GM18907 (cell line): Measurements from ENCODE around the gene ZNF644.
"Not testable (repeated sequence)": the region's sequence is repeated elsewhere in the genome, so short reads cannot be mapped to it uniquely, and the experiment has no call there.

Experiments used
- ATAC-seq: cut with Tn5 transposase; IDR thresholded peaks from one replicate; pipeline ENCODE4 v1.9.1; 2021; ENCODE audit warnings: mild to moderate bottlenecking, moderate library complexity; ENCODE audit not compliant: unreplicated experiment

ZNF644 gene

GRCh38 chr1:91021686-91022517, at the start of gene ZNF644:
TSS of gene ZNF644 (minus strand) at chr1:91022035. CDS start at chr1:90982353, 39,682 bp downstream.
- ATAC-seq, result peak; percentile 89

- ATAC-seq, result no peak
Observed at GRCh38 chr1:91070298-91070697, 48.5 kb upstream of the ZNF644 start.

DNA sequence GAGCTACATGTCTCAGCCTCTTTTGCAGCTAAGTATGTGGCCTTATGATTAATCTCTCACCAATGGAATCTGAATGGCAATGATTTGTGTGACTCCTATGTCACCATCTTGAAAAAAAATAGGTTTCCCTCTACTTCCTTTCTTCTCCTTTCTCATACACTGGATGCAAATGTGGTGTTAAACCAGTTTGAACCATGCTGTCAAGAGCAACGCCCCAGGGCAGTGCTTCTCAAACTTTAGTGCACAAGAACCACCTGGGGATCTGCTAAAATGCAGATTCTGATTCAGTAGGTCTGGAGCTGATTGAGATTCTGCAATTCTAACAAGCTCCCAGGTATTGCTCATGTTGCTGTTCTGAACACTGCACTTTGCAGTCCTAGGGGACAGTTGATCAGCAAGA, 44.7 kb upstream of the ZNF644 start:
- no peak for ATAC-seq

DNA sequence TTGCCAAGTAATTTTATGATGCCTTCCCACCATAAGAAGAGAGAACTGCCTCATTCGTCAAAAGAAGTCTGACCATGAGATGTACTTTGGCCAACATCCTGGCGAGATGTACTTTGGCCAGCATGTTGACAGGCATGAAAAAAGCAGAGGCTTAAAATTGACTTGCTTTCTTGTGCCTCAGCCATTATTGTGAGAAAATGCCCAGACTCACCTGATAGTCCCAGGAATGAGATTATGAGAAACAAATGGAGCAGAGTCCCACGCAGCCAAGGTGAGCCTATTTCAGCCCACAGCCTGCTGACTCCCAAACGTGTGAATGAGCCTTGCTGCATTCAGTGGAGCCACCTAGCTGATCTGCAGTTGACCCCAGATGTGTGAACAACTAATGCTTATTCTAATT, 43.5 kb upstream of the ZNF644 start:
- no peak for ATAC-seq

- ATAC-seq, result not testable (repeated sequence)
Observed at GRCh38 chr1:91063403-91063802, 41.6 kb upstream of the ZNF644 start.

DNA sequence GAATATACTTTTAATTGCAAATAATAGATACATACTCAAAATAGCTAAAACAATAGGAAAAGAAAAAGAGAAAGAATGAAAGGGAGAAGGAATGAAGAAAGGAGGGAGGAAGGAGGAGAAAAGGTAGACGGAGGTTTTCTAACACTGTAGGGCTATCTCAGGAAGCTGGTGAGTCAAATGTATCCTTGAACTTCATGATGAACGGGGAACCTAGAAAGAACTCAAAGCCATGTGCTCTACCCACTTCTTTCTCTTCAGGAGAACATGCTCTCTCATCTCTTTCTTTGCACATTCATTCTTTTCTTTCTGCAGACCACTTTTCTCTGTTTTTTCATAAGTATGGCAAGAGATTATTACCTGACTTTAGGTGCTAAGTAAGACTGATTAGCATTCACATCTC, 37.3 kb upstream of the ZNF644 start:
- ATAC-seq, result no peak

DNA sequence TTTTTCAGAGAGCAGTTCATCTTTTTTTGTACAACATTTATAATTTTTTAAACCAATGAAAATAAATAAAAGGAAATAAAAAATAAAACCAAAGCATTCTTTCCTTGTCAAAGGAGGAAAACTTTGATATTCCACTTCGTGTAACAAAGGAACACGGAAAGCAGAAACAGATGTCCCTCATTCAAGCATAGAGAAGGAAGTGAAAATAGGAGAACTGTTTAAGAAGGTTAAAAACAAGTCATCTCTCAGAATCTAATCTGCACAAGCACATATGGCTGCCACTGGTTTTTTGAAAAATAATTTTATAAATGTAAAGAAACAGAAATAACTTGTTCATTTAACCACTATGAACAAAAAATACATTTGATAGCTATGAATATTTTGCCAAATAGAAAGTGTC, 35.9 kb upstream of the ZNF644 start:
- peak; percentile 41 for ATAC-seq

- peak; percentile 93 for ATAC-seq
Observed at GRCh38 chr1:91054780-91055481, 33.1 kb upstream of the ZNF644 start.

DNA sequence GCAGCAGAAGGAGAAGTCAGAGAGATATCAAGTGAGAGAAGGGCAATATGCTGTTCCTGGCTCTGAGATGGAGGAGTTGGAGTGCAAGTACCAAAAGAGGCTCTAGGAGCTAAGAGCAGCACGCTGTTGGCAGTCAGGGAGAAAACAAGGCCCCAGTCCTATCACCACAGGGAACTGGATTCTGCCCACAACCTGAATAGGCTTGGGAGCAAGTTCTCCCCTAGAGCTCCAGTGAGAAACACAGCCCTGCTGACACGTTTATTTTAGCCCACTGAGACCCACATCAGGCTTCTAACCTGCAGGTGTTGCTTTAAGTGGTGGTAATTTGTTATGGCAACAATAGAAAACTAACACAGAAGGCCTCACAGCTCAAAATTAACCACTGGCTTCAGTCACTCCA, 31.8 kb upstream of the ZNF644 start:
- ATAC-seq, result no peak

DNA sequence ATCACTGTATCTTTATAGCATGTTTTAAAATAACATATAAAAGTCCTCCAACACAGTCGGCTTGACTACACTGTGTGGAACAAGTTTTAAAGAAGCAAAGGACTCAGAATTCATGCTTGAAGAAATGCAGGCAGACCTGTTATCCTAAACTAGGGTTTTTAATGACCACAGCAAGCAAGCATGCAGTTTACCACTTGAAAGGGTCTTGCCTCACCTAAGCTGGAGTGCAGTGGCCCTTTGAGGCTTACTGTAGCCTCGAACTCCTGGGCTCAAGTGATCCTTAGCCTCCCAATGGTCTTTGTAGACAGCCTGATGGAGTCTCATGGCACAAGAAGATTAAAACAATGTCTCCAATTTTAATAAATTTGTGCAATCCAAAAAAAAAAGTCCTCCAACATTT, 27.7 kb upstream of the ZNF644 start:
- ATAC-seq, result not testable (repeated sequence)

DNA sequence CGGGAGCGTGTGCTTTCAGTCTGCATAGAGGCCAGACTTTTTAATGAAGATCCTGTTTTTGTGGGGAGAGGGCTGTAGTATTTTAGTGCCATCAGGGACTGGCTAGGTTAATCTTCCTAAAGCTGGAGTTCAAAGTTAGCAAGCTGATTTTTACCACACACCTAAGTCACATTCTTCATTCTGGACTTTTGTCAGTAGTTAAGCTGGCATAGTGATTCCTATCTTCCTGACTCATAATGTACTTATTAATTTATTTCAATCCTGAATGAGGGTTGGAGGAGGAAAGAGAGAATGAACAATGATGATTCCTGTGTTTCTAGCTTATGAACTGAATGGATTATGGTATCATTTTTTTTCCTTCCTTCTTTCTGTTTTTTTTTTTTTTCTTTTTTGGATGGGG, 24.9 kb upstream of the ZNF644 start:
- no peak for ATAC-seq

- no peak for ATAC-seq
Observed at GRCh38 chr1:91045284-91045683, 23.4 kb upstream of the ZNF644 start.

GRCh38 chr1:91044776-91045175, 22.9 kb upstream of the ZNF644 start:
- ATAC-seq, result not testable (repeated sequence)

GRCh38 chr1:91042372-91042771, 20.5 kb upstream of the ZNF644 start:
- ATAC-seq, result not testable (repeated sequence)

- ATAC-seq, result no peak
Observed at GRCh38 chr1:91038582-91038981, 16.7 kb upstream of the ZNF644 start.

- no peak for ATAC-seq
Observed at GRCh38 chr1:91036894-91037829, 15.3 kb upstream of the ZNF644 start.

GRCh38 chr1:91032349-91032748, 10.5 kb upstream of the ZNF644 start:
- ATAC-seq, result no peak

DNA sequence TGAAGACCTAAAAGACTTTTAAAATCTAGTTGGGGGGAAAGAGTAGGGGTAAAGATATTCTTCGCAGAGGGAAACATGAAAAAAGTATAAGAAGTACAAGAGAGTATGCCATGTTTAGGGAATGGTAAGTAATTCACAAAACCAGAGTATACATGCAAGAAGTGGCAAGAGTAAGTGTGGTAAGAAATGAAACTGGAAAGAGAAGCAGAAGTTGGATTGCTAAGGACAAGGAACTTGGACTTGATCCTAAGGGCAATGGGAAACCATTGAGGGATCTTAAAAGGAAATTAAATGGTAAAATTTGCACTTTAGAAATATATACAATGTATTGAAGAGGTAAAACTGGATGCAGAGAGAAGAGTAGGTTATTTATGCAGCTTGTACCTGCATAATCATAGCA, 9.2 kb upstream of the ZNF644 start:
- ATAC-seq, result no peak

- no peak for ATAC-seq
Observed at GRCh38 chr1:91026777-91027176, 4.9 kb upstream of the ZNF644 start.

- ATAC-seq, result no peak
Observed at GRCh38 chr1:91026320-91026719, 4.5 kb upstream of the ZNF644 start.

- no peak for ATAC-seq
Observed at GRCh38 chr1:91024481-91025119, 2.8 kb upstream of the ZNF644 start.
